Medulla oblongata (tissue), 1 donor: Measurements from ENCODE around the gene GNAZ.
A peak's percentile ranks its signal among the peaks of the same experiment; 100 is the strongest.

Experiments used
- DNase-seq: peaks from one replicate; pipeline ENCODE4 v3.0.0-alpha.2; 2015; ENCODE audit errors: extremely low spot score

GNAZ gene

GRCh38 chr22:23118647-23119493 is 48.6 kb downstream of the GNAZ start:
- DNase-seq, result no peak

GRCh38 chr22:23119494-23120414 is 49.4 kb downstream of the GNAZ start:
- DNase-seq, result no peak

GRCh38 chr22:23120415-23120899 is 50.1 kb downstream of the GNAZ start:
- no peak for DNase-seq

GRCh38 chr22:23121000-23121421 is 50.7 kb downstream of the GNAZ start:
- no peak for DNase-seq

- DNase-seq, result no peak
Observed at GRCh38 chr22:23121424-23121823, 51.1 kb downstream of the GNAZ start.

GRCh38 chr22:23122216-23122957 is 52.1 kb downstream of the GNAZ start:
- peak; percentile 51 for DNase-seq

GRCh38 chr22:23122992-23123803 is 52.9 kb downstream of the GNAZ start:
- no peak for DNase-seq

- no peak for DNase-seq
Observed at GRCh38 chr22:23123804-23124254, 53.5 kb downstream of the GNAZ start.

- no peak for DNase-seq
Observed at GRCh38 chr22:23124611-23125511, 54.5 kb downstream of the GNAZ start.

- no peak for DNase-seq
Observed at GRCh38 chr22:23125512-23126103, 55.3 kb downstream of the GNAZ start.

- no peak for DNase-seq
Observed at GRCh38 chr22:23126165-23127054, 56.1 kb downstream of the GNAZ start.

- no peak for DNase-seq
Observed at GRCh38 chr22:23127055-23127756, 56.9 kb downstream of the GNAZ start.

- DNase-seq, result no peak
Observed at GRCh38 chr22:23127788-23128187, 57.5 kb downstream of the GNAZ start.

- peak; percentile 93 for DNase-seq
Observed at GRCh38 chr22:23128269-23129108, 58.2 kb downstream of the GNAZ start.

- DNase-seq, result no peak
Observed at GRCh38 chr22:23129149-23129548, 58.8 kb downstream of the GNAZ start.

GRCh38 chr22:23130697-23131096 is 60.4 kb downstream of the GNAZ start:
- DNase-seq, result no peak

GRCh38 chr22:23131931-23132330 is 61.6 kb downstream of the GNAZ start:
- no peak for DNase-seq
